Measurements from ENCODE around the gene LDLRAD4. TPM values are rescaled to one million over a fixed set of nuclear protein-coding genes. Genes with fewer than 3 reads are reported as not detected.

LDLRAD4 gene
- total RNA-seq, 1 donor from 2014 or later: 3.0 TPM

DNA sequence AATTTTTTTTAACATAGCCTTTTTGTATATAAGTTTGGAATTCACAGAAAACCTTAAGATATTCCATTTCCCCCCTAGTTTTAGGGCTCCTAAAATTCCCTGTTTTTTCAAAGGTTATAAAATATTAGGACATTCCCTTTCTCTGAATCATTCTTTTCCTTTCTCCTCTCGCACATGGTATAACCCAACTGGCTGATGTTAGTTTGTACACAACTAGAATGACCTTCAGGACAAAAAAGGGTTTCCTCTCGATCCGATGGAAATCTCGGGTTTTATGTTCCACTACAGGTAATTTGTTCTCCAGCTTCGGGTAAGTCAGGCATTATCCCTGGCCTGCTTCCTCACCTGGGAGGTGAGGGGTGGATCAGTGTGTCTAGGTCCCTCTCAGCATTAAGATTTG, 215.1 kb downstream of the LDLRAD4 start:
- ATAC-seq: no peak

GRCh38 chr18:13434854-13435253, 216.3 kb downstream of the LDLRAD4 start:
- no peak for ATAC-seq

DNA sequence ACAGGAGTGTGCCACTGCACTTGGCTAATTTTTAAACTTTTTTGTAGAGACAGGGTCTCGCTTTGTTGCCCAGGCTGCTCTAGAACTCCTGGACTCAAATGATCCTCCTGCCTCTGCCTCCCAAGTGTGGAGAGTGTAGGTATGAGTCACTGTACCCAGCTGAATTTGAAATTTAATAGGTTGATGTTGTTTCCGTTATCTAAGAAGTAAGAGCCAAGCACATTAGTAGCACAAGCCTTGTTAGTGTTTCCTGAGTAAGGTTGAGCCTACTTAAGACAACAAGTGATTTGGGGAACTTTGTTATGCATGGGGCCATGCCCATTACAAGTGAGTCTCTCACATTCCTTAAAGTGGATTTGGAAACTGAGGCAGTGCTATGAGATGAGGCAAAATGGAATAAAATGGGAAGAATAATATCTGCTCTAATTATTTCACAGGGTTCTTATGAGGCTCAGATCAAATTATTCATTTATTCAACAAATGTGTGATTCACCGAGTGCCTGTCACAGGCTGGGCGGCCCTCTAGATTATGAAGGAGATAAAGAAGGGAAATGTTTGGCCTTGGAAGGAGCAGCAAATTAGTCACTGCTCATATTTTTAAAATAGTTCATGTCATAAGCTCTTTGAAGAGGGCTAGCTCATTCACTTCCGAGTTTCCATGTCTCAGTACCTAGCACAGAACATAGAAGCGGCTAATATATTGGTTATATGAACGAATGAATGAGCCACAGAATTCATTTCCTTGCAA, 217.2 kb downstream of the LDLRAD4 start:
- peak; percentile 37 for ATAC-seq

DNA sequence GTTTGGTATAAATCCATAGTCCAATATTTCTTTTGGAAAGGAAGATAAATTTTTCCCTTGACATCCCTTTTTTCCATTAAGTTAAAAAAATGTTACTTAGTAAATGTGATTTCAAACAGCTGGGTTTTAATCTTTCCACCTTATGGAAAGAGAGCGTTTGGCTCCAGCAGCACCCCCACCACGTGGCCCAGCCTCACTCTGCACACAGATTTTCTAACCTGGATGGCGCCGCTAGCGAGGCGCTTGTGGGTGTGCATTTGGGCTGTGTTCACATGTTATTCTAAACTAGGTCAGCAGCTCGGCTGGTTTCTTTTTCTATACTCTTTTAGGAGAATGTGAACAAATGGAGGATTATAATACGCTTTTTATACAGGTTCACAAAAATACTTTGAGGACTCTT, 218.0 kb downstream of the LDLRAD4 start:
- no peak for ATAC-seq

GRCh38 chr18:13437034-13437433, 218.5 kb downstream of the LDLRAD4 start:
- ATAC-seq: no peak

- no peak for ATAC-seq
These were observed 219.4 kb downstream of the LDLRAD4 start for GRCh38 chr18:13437796-13438506.

DNA sequence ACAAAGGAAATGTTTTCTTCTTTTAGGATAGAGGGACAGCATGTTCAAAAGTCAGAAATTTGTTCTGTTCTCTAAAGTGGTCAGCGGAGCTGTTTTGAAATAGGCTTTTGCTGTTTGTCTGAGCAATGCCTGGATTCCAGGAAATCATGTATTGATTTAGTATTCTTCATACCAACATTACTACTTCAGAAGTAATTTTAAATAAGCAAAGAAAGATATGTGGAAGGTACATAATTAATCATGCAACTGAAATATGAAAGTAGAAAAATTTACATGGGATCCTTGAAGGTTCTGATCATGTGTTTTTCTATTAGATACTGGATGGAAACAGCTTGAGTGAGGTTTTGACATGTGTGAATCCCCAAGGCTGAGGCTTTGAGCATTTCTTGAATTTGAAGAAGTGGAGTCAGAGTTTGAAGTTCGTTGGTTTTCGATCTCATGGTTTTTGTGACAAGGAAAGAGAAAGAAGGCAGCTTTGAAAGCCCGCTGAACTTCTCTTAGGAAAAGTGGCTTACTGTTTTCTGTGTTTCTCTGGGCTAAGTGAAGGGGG, 220.0 kb downstream of the LDLRAD4 start:
- ATAC-seq: no peak

GRCh38 chr18:13439461-13439860, 220.9 kb downstream of the LDLRAD4 start:
- ATAC-seq: no peak

DNA sequence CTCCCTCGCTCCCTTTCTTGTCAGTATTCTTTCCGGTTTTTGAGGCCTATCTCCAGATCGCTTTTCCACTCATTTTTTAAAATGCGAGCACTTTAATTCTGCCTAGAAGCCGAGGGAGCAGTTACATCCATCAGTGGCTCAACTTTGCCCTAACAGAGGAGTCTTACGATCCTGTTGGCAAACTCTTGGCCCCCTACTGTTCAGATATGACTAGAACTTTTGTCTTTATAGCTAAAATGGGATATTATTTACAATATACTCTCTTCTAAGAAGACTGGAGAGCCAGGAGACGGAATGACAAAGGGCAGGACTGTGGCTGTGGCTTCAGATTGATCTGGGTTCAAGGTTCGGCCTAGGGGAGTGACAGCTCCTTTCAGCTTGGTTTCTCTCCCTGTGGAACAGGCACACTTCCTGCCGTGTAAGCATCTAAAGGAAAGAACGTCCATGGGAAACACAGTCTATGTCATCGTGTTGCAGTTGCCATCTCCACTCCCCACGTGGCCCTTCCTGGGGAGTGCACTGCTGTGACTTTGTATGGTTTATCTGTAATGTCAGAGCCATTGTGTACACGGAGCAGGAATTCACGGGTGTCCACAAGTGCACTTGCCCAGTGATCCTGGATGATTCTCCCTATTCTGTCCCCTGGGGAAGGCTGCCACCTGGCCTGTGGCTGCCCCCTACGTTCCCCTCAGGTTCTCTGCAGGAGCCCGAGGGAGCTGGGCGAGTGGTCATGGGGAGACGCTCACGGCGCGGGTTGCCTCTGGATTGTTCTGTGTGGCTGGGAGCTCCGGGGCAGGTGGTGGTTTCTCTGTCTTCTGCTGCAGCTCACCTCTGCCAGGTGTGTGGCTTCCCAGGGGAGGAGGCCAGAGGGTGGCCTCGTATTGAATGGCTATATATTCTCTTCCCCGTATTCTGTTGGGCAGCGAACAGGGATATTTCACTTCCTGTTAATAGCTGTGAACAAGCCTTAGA, 222.0 kb downstream of the LDLRAD4 start:
- no peak for ATAC-seq

- no peak for ATAC-seq
These were observed 223.2 kb downstream of the LDLRAD4 start for GRCh38 chr18:13441736-13442135.

GRCh38 chr18:13442451-13442850, 223.9 kb downstream of the LDLRAD4 start:
- ATAC-seq: no peak

DNA sequence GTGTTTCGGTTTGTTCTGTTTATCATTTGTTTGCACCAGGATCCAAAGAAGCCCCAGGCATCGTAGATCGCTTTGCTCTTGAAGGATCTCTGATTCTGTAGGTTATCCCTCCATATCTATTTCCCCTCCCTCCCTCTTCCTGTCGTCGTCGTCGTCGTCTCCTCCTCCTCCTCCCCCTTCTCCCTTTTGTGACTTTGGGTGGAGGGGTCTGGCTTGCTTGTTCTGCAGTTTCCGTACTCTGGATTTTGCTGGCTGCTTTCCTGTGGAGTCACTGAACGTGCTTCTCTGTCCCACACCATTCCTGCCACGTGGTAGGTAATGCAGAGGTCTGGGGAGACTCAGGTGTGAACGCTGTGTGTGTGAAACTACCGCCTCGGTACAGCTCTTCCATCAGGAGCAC, 225.0 kb downstream of the LDLRAD4 start:
- no peak for ATAC-seq

- no peak for ATAC-seq
These were observed 226.1 kb downstream of the LDLRAD4 start for GRCh38 chr18:13444430-13445240.

DNA sequence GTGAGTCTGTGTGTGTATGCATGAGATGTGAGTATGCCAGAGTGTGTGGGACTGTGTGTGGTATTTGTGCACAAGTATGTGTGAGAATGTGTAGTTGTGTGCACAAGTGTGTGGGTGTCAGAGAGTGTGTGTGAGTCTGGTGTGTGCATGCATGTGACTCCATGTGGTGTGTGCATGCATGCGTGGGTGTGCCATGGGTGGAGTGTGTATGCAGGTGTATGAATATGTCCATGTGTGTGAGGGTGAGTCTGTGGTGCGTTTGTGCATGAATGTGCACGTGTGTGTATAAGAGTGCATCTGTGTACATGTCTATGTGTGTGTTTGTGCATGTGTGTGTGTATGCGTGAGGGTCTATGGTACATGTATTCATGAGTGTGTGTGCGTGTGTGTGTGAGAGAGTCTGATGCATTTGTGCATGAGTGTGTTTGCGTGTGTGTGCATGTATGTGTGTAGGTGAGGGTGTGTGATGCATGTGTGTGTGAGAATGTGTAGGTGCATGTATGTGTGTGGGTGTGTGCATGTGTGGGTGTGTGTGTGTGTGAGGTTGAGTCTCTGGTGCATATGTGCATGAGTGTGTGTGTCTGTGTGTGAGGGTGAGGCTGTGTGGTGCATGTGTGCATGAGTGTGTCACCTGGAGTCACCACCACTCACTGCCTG, 226.8 kb downstream of the LDLRAD4 start:
- ATAC-seq: no peak

GRCh38 chr18:13446024-13446423, 227.5 kb downstream of the LDLRAD4 start:
- ATAC-seq: no peak

DNA sequence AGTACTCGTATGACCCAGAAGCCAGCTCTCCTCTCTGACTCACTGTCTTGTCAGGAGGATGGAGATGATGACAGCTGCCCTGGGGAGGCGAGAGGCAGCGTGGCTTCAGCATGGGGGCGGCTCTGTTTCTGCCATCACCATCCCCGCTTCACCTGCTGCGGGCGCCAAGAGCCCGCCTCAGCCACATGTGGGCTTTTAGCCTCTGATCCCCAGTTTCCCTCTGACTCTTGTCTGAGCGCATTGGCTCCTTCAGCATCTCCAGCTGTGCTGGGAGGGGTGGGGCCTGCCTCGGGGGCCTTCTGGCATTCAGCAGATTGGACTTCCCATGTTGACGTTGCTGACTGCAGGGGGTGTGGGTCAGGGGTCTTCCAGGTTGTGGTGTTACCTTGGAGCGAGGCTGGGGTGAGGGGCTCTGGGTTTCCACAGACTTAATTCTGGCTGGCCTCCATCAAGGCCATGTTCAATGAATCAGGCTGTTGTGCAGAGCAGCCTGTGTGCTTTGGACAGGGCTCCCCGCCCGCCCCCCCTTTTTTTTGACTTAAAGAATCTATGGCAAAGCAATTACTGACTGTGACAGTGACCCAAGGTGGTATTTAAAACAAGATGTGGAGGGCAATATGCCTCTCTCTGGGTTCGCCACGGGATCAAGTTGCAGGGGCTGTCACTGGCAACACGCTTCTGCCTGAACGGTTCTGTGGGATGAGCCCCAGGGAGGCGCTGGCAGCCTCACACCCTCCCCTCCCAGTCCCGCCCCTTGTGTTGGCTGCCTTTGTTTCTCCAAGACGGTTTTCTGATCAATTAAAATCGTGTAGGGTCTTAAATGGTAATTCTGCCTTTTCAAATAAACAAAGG, 228.3 kb downstream of the LDLRAD4 start:
- ATAC-seq: no peak

GRCh38 chr18:13447621-13448334, 229.2 kb downstream of the LDLRAD4 start:
- ATAC-seq: no peak

GRCh38 chr18:13448335-13448795, 229.8 kb downstream of the LDLRAD4 start:
- ATAC-seq: no peak

DNA sequence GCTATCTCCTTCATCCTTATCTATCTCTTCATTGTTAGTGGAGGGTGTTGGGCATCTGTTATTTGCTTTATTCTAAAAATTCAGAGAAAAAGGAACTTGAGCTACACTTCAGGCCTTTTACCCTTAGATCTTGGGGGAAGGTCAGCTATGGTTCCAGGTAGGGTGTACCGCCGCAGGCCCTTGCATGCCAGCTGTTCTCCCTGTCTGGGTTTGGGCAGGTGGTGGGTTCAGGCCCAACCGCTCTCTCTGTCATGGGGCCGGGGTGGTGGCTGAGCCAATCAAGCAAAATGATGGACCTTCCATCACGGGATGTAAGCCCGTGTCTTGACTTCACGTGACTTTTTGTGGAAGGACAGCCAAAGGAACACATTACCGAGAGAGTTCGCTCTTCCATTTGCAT, 231.1 kb downstream of the LDLRAD4 start:
- ATAC-seq: no peak

Data from esophagus mucosa (tissue), 1 donor.